HTERT RPE-1 (cell line): ENCODE data around the gene KCNE2.
"Not testable (repeated sequence)": the region's sequence is repeated elsewhere in the genome, so short reads cannot be mapped to it uniquely, and the experiment has no call there.

Experiments used
- in situ Hi-C: fragments of 300-500 bp; cut with MboI; formaldehyde crosslinking; loops from 4 replicates; pipeline ENCODE4 v1.14.3; 2020; ENCODE audit warnings: low sequenced_read_pairs

KCNE2 gene

DNA sequence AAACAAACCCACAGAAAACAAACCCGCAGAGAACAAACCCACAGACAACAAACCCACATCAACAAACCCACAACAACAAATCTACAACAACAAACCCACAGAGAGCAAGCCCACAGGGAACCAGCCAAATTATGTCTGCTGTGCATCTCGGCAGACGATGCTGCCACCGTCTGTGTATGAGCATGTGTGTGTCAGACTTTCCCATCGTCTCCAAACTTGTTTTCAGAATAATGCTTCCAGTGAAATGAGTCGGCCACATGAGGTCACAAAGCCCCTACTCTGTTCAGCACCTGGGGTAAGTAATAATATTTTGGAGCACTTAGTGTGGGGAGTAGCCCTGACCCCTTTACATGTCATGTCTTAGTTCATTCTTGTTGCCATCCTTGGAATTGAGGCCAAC is 42.3 kb downstream of the KCNE2 start:
- in situ Hi-C loops: not testable (repeated sequence)

DNA sequence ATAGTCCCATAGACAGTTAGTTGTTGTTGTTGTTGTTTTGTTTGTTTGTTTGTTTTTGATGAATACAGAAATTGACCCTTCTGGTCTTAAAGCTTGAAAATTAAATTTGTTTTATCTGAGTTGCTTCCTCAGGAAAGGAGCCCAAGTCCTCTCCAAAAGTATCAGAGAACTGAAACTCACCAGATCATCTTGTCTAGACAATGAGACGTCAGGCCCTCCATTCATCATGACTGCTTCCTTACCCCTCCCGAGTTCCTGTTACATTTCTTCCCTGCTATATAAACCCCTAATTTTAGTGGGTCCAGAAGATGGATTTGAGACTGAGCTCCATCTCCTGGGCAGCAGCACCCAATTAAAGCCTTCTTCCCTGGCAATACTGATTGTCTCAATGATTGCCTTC is 42.9 kb downstream of the KCNE2 start:
- in situ Hi-C loops: not testable (repeated sequence)

DNA sequence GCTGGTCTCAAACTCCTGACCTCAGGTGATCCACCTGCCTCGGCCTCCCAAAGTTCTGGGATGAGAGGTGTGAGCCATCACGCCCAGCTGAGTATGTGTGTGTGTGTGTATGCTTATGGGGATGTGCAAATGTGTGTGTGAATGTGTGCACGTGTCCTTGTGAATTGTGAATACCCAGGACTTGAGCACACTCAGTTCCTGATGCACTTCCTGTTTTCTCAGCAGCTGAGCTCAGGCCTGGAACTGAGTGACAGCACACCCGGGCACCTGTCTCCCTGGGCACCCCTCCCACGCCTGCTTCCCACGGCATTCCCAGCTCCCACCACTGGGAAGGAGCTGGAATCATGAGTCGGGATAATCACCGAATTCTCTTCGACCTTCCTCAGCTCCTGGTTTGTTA is 43.5 kb downstream of the KCNE2 start:
- in situ Hi-C loops: not testable (repeated sequence)

DNA sequence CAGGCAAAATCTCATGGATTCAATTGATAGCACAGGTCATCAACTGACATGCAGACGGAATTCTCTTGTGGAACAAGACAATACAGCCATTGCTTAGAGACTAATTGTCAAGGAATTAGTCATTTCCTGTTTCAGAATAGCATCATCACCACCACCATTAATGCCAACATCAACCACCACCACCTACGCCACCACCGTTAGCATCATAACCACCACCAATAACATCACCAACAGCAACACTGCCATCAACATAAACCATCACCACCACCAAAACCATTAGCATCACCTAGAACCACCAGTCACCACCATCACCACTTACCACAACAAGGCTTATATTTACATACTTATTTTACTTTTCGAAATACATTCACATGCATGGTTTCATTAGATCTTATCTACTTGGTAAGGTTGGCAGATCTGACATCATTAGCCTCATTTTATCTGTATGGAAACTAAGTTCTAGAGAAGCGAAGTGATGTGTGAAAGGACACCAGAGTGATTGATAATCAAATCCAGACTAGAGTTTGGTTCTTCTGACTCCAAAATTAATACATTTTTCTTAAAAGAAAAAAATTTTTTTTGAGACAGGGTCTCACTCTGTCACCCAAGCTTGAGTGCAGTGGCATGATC is 53.8 kb downstream of the KCNE2 start:
- in situ Hi-C loops: not testable (repeated sequence)
